Neural crest cell (in vitro differentiated cells): ENCODE data around the gene ANO4. TPM values are rescaled to one million over a fixed set of nuclear protein-coding genes. Genes with fewer than 3 reads are reported as not detected.

Experiments used
- DNase-seq: peaks from one replicate; pipeline ENCODE4 v3.0.0; 2021; ENCODE audit warnings: low read depth, mixed read lengths, low spot score
- H3K27ac Mint-ChIP-seq: one replicate; pipeline ENCODE4 v1.8.0; 2021; ENCODE audit warnings: mild to moderate bottlenecking, mixed read lengths; ENCODE audit not compliant: unreplicated experiment
- H3K27me3 Mint-ChIP-seq: 2 replicates; pipeline ENCODE4 v1.8.0; 2021; ENCODE audit warnings: low read depth, mild to moderate bottlenecking, mixed read lengths
- H3K36me3 Mint-ChIP-seq: 2 replicates; pipeline ENCODE4 v1.8.0; 2021; ENCODE audit warnings: low read depth, mild to moderate bottlenecking, mixed read lengths
- H3K4me1 Mint-ChIP-seq: 2 replicates; pipeline ENCODE4 v1.8.0; 2021; ENCODE audit warnings: mixed read lengths
- H3K4me3 Mint-ChIP-seq: one replicate; pipeline ENCODE4 v1.8.0; 2021; ENCODE audit warnings: mild to moderate bottlenecking, mixed read lengths
- H3K9me3 Mint-ChIP-seq: 2 replicates; pipeline ENCODE4 v1.8.0; 2021; ENCODE audit warnings: mixed read lengths
- CTCF ChIP-seq: fragments of 200-600 bp; sonication (generic); conservative IDR thresholded peaks from 2 replicates; pipeline ENCODE4 v1.5.0; 2021; ENCODE audit warnings: antibody characterized with exemption, mild to moderate bottlenecking
- total RNA-seq: library from RNA; stranded (reverse); gene quantifications from 2 replicates; pipeline ENCODE4 v1.2.1, GENCODE V29; 2021

ANO4 gene
- total RNA-seq, 1 donor from 2014 or later: 0.61 TPM

- no peak for TF ChIP-seq CTCF
- peaks cover 4% of the 10 kb centered on the region for H3K27me3 Mint-ChIP-seq
- no peaks in the 10 kb centered on the region for H3K9me3 Mint-ChIP-seq
- H3K27ac Mint-ChIP-seq: no peak overlapping the region
- no peak for DNase-seq
- no peak overlapping the region for H3K4me3 Mint-ChIP-seq
- no peaks in the 10 kb centered on the region for H3K36me3 Mint-ChIP-seq
- no peaks in the 10 kb centered on the region for H3K4me1 Mint-ChIP-seq
These were observed 161.8 kb downstream of the ANO4 start for GRCh38 chr12:100956311-100956852.

- no peak for DNase-seq
- Mint-ChIP-seq H3K4me3 (no peak overlapping the region), H3K27me3 (peaks cover 4% of the 10 kb centered on the region), H3K4me1 (no peaks in the 10 kb centered on the region), H3K27ac (no peak overlapping the region), H3K9me3 (no peaks in the 10 kb centered on the region), H3K36me3 (no peaks in the 10 kb centered on the region)
- TF ChIP-seq CTCF: no peak
These were observed 164.9 kb downstream of the ANO4 start for GRCh38 chr12:100959481-100959880.

GRCh38 chr12:100962086-100962712 lies 167.6 kb downstream of the ANO4 start:
- H3K27ac Mint-ChIP-seq: no peak overlapping the region
- H3K9me3 Mint-ChIP-seq: no peaks in the 10 kb centered on the region
- H3K4me3 Mint-ChIP-seq: no peak overlapping the region
- peaks cover 2% of the 10 kb centered on the region for H3K27me3 Mint-ChIP-seq
- no peak for TF ChIP-seq CTCF
- DNase-seq: no peak
- H3K4me1 Mint-ChIP-seq: no peaks in the 10 kb centered on the region
- H3K36me3 Mint-ChIP-seq: no peaks in the 10 kb centered on the region

GRCh38 chr12:100963381-100963780 lies 168.8 kb downstream of the ANO4 start:
- no peak overlapping the region for H3K4me3 Mint-ChIP-seq
- DNase-seq: no peak
- no peaks in the 10 kb centered on the region for H3K4me1 Mint-ChIP-seq
- no peaks in the 10 kb centered on the region for H3K36me3 Mint-ChIP-seq
- no peaks in the 10 kb centered on the region for H3K9me3 Mint-ChIP-seq
- H3K27me3 Mint-ChIP-seq: peaks cover 2% of the 10 kb centered on the region
- TF ChIP-seq CTCF: no peak
- no peak overlapping the region for H3K27ac Mint-ChIP-seq

GRCh38 chr12:100964028-100964427 lies 169.5 kb downstream of the ANO4 start:
- Mint-ChIP-seq H3K36me3 (no peaks in the 10 kb centered on the region), H3K4me3 (no peak overlapping the region), H3K27ac (no peak overlapping the region), H3K27me3 (peaks cover 2% of the 10 kb centered on the region), H3K4me1 (no peaks in the 10 kb centered on the region), H3K9me3 (no peaks in the 10 kb centered on the region)
- DNase-seq: no peak
- TF ChIP-seq CTCF: no peak
